DND-41 (cell line): ENCODE measurements around the gene CDKN2AIP.

Source experiments
- ATAC-seq: fragments of 200-7000 bp; cut with Tn5 transposase; 3 replicates; pipeline ENCODE4 v1.9.1; 2021; ENCODE audit warnings: low read depth; ENCODE audit not compliant: insufficient read depth
- DNase-seq: peaks from one replicate; pipeline ENCODE4 v3.0.0-alpha.2; 2020
- H2AFZ ChIP-seq: 2 replicates; pipeline ENCODE4 v1.6.0; 2012; ENCODE audit warnings: low read depth, low read length
- H3K27ac ChIP-seq: 2 replicates; pipeline ENCODE4 v1.5.1; 2012; ENCODE audit warnings: low read length, inconsistent platforms
- H3K27me3 ChIP-seq: fragments of 200-600 bp; sonication (generic); 2 replicates; pipeline ENCODE4 v1.6.0; 2012; ENCODE audit warnings: low read length, mild to moderate bottlenecking, inconsistent platforms; ENCODE audit not compliant: insufficient read depth, poor library complexity
- H3K36me3 ChIP-seq: 2 replicates; pipeline ENCODE4 v1.5.1; 2012; ENCODE audit warnings: low read length, inconsistent platforms; ENCODE audit not compliant: insufficient read depth
- H3K4me1 ChIP-seq: 2 replicates; pipeline ENCODE4 v1.5.1; 2012; ENCODE audit warnings: mild to moderate bottlenecking, low read length; ENCODE audit not compliant: insufficient read depth
- H3K4me2 ChIP-seq: 2 replicates; pipeline ENCODE4 v1.6.0; 2012; ENCODE audit warnings: mild to moderate bottlenecking, moderate library complexity, low read length, inconsistent platforms; ENCODE audit not compliant: insufficient read depth
- H3K4me3 ChIP-seq, 2 experiments: fragments of 200-600 bp in 1 of 2; shearing (Covaris generic) in 1 of 2; 2 replicates each; pipeline ENCODE4 v1.5.1; 2012 to 2016; ENCODE audit warnings: inconsistent platforms in 2 of 2, low read length in 2 of 2, mild to moderate bottlenecking in 2 of 2, low read depth in 1 of 2, moderate library complexity in 1 of 2
- H3K79me2 ChIP-seq: 2 replicates; pipeline ENCODE4 v1.6.0; 2012; ENCODE audit warnings: low read length, inconsistent platforms; ENCODE audit not compliant: insufficient read depth
- H3K9ac ChIP-seq: 2 replicates; pipeline ENCODE4 v1.6.0; 2012; ENCODE audit warnings: low read depth, mild to moderate bottlenecking, inconsistent platforms, low read length, moderate library complexity
- H3K9me3 ChIP-seq: 2 replicates; pipeline ENCODE4 v1.5.1; 2012; ENCODE audit warnings: low read length, moderate library complexity, mild to moderate bottlenecking, inconsistent platforms; ENCODE audit not compliant: insufficient read depth, severe bottlenecking
- H4K20me1 ChIP-seq: 2 replicates; pipeline ENCODE4 v1.6.0; 2012; ENCODE audit warnings: low read length; ENCODE audit not compliant: insufficient read depth
- EZH2 ChIP-seq: IDR thresholded peaks from 3 replicates; pipeline ENCODE4 v1.6.1; 2012; ENCODE audit warnings: borderline replicate concordance, low read depth, mild to moderate bottlenecking, moderate library complexity, low read length, inconsistent platforms; ENCODE audit not compliant: severe bottlenecking
- TF ChIP-seq, protein P1 (sequence below): IDR thresholded peaks from 2 replicates; pipeline ENCODE4 v1.5.1; 2012; ENCODE audit warnings: borderline replicate concordance, low read length, moderate library complexity, mild to moderate bottlenecking; ENCODE audit not compliant: poor library complexity, severe bottlenecking; ENCODE audit errors: extremely low read depth

Gene CDKN2AIP

DNA sequence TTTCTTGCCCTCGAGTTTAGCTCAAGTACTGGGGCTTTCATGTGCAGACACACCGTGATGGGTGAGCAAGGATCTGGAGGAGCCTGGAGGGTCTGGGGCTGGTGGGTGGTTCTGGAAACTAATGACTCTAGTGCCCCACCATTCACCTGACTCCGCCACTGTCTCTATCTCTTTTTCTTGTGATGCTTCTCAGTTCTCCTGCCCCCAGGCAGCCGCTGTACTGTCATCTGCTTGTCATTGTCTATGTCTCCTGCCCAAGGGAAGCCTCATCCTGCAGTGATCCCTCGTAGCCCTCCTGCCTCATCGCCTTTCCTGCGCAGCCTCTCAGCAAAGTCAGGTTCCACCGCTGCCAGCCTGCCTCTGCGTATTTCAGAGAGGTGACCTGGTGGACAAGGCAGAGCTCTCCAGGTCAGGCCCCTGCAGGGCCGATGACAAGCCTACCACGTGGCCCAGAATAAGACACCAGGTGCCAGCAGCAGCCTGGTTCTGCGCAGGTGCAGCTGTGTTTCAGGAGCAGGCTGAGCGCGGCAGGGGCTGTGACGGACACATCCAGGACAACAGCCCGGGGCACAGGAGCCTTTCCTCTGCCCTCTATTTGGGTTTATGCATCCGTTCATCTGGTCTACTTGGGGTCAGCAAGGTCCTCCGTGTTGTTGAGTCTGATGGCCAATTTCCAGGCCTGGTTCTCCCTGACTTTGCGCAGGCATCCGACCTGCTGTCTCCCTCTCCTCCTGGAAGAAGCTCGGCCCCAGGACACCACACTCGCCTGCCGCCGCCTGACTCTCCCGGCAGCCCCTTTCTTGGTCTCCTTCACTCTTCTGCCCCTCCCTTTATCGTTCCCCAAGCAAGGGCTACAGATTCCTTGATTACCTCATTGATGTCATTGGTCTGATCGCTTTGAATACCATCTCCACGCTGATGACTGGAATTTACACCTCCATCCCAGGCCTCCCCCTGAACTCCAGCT lies 30.9 kb upstream of the CDKN2AIP start:
- no peak for TF ChIP-seq EZH2
- TF ChIP-seq, protein P1, sequence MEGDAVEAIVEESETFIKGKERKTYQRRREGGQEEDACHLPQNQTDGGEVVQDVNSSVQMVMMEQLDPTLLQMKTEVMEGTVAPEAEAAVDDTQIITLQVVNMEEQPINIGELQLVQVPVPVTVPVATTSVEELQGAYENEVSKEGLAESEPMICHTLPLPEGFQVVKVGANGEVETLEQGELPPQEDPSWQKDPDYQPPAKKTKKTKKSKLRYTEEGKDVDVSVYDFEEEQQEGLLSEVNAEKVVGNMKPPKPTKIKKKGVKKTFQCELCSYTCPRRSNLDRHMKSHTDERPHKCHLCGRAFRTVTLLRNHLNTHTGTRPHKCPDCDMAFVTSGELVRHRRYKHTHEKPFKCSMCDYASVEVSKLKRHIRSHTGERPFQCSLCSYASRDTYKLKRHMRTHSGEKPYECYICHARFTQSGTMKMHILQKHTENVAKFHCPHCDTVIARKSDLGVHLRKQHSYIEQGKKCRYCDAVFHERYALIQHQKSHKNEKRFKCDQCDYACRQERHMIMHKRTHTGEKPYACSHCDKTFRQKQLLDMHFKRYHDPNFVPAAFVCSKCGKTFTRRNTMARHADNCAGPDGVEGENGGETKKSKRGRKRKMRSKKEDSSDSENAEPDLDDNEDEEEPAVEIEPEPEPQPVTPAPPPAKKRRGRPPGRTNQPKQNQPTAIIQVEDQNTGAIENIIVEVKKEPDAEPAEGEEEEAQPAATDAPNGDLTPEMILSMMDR, result no peak
- no peak for DNase-seq
- no peak overlapping the region for H3K4me2 ChIP-seq
- no peaks in the 10 kb centered on the region for H3K4me1 ChIP-seq
- no peaks in the 10 kb centered on the region for H3K9me3 ChIP-seq
- no peak overlapping the region for H3K27ac ChIP-seq
- H3K9ac ChIP-seq, result no peak overlapping the region
- ATAC-seq, result no peak
- H3K4me3 ChIP-seq, result no peak overlapping the region
- no peaks in the 10 kb centered on the region for H3K36me3 ChIP-seq
- H3K79me2 ChIP-seq, result no peaks in the 10 kb centered on the region
- no peaks in the 10 kb centered on the region for H4K20me1 ChIP-seq
- no peaks in the 10 kb centered on the region for H3K27me3 ChIP-seq
- H2AFZ ChIP-seq, result no peak overlapping the region

DNA sequence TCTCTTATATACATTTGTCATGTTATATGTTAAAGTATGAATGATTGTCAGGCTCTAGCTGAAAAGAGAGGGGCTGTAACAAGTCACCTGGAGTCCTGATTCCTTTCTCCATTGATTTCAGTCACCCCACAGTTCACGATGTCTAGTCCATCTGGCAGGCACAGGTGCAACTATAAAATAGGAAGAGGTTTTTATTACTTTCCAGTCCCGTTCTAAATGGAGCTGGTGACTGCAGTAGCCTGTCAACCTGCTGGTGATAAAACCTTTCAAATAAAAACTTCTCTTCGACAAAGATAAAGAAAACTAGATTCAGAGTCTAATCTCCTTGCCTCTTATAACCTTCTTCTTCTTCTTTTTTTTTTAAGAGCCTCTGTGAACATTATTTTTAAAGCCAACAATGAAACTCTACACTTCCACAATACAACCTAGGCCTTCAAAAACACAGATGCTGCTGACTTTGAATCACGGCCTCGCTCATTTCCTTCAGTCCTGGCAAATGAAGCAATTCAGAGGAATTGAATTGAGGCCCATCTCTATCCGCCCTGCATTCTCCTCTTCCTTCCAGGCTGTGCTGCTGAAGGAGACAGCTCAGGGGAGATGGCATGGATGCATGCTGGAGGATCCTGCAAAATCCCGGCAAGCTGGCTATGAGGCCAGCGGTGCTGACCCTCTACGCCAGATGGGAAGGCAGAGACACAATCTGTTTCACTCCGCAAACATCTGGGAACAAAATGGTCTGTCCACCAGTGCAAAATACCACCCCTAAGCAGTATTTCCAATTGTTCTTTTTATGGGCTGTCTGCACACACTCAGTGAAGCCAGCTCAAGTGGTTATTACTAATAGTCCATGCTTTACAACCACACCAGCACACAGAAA lies 27.3 kb upstream of the CDKN2AIP start:
- Histone ChIP-seq H3K27ac (no peak overlapping the region), H3K9ac (no peak overlapping the region), H4K20me1 (no peaks in the 10 kb centered on the region), H3K4me3 (no peak overlapping the region), H3K27me3 (no peaks in the 10 kb centered on the region), H3K9me3 (no peaks in the 10 kb centered on the region), H2AFZ (no peak overlapping the region), H3K36me3 (no peaks in the 10 kb centered on the region), H3K4me2 (no peak overlapping the region), H3K4me1 (no peaks in the 10 kb centered on the region), H3K79me2 (no peaks in the 10 kb centered on the region)
- TF ChIP-seq, protein P1, result no peak
- TF ChIP-seq EZH2, result no peak
- ATAC-seq, result no peak
- no peak for DNase-seq

DNA sequence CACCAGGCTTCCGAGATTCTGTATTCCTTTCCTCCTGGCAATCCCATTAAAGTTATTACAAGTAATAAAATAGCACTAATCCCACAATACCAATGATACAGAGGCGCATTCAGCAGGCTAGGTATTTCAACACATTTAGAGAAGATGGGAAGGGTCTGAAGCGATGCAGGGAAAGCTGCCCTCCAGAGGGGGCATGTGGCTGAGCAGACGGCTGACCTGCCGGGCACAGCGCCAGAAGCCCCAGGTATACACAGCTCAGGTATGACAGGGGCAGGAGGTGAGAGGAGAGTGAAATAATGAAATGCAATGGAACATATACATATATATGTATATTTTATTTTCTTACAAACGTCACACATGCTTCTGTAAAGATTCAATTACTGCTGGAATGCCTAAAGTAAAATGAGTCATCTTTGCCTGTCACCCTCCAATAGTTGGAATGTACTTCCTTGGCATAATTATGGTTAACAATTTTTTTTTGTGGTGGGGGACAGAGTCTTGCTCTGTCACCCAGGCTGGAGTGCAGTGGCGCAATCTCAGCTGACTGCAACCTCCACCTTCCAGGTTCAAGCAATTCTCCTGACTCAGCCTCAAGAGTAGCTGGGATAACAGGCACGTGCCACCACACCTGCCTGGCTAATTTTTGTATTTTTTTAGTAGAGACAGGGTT lies 21.3 kb upstream of the CDKN2AIP start:
- Histone ChIP-seq H3K9me3 (no peaks in the 10 kb centered on the region), H3K9ac (no peak overlapping the region), H3K79me2 (no peaks in the 10 kb centered on the region), H4K20me1 (no peaks in the 10 kb centered on the region), H2AFZ (no peak overlapping the region), H3K27ac (no peak overlapping the region), H3K36me3 (no peaks in the 10 kb centered on the region), H3K4me3 (no peak overlapping the region), H3K4me2 (no peak overlapping the region), H3K27me3 (no peaks in the 10 kb centered on the region), H3K4me1 (no peaks in the 10 kb centered on the region)
- TF ChIP-seq, protein P1, result no peak
- no peak for TF ChIP-seq EZH2
- ATAC-seq (no peak), DNase-seq (no peak)
